NCI-H524 treated with DMSO at 0.1 percent for 48 hours (cell line): ENCODE measurements around the gene CDK4.

Source experiments
- DNase-seq: peaks from one replicate; lab custom pipeline; 2025; lab: John Stamatoyannopoulos, UW

The CDK4 gene

GRCh38 chr12:57755454-57756372 is 3.6 kb upstream of the CDK4 start:
- DNase-seq = no peak

- no peak for DNase-seq
Measured at GRCh38 chr12:57755194-57755453, 3.0 kb upstream of the CDK4 start.

- DNase-seq = peak; percentile 24
Measured at GRCh38 chr12:57754411-57755193, 2.5 kb upstream of the CDK4 start, which contains the start of gene MARCHF9. TSS of gene MARCHF9 (plus strand) at chr12:57755103. CDS start at chr12:57755529, 426 bp downstream.

GRCh38 chr12:57753756-57754337 is 1.7 kb upstream of the CDK4 start:
- DNase-seq = no peak

DNA sequence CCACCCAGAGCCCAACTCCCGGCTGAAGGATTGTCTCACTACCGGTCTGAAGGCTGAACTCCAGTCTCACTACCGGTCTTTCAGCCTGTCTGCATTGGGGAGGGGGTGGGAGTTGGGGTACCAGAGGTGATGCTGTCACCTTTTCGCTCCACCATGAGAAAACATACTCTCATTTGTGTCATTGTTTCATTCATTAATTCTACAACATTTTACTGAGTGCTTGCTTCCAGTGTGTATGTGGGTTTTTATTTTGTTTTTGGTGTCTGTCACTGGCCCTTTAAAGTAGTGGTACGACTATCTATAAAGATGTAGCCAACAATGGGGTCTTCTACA is 524 bp upstream of the CDK4 start:
- no peak for DNase-seq

GRCh38 chr12:57751432-57751787 is 700 bp downstream of the CDK4 start:
- no peak for DNase-seq

DNA sequence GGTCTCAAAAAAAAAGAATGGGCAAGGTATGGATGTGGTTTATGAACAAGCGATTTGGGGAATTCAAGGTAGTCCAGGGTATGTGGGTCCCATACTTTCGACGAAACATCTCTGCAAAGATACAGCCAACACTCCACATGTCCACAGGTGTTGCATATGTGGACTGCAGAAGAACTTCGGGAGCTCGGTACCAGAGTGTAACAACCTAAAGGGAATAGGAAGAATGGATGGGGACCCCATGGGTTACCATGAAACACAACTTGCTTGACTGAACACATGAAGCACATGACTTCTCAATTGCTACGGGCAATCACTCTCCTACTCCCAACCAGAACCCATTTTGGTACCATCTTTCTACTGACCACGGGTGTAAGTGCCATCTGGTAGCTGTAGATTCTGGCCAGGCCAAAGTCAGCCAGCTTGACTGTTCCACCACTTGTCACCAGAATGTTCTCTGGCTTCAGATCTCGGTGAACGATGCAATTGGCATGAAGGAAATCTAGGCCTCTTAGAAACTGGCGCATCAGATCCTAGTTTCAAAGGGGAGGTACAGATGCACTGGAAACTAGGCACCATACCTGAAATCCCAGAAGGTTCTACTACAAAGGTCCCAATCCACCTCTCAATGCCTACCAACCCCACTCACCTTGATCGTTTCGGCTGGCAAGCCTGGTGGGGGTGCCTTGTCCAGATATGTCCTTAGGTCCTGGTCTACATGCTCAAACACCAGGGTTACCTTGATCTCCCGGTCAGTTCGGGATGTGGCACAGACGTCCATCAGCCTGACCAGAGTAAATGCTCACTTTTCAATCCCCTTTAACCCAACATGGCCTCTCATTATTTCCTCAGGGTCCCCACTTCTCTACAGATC is 1.3 kb downstream of the CDK4 start:
- no peak for DNase-seq

DNA sequence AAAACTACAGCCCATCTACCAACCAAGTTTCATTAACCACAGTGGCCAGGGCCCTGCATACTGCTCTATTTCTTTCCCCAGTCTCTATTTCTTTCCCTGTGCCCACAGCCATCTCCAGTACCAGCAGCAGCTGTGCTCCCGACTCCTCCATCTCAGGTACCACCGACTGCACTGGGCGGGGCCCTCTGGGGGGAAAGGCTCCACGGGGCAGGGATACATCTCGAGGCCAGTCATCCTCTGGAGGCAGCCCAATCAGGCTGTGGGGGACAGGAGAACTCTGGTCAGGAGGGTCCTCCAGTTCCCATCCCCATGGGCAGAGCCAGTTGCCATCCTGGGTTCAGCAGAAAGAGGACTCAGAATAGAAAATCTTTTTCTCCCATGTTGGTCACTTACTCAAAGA is 3.0 kb downstream of the CDK4 start:
- DNase-seq = no peak

- no peak for DNase-seq
Measured at GRCh38 chr12:57746025-57746424, 6.1 kb downstream of the CDK4 start.

GRCh38 chr12:57745485-57745881 is 6.6 kb downstream of the CDK4 start:
- no peak for DNase-seq

- peak; percentile 84 for DNase-seq
Measured at GRCh38 chr12:57744777-57745484, 7.2 kb downstream of the CDK4 start, which contains the start of gene TSPAN31. TSS of gene TSPAN31 (plus strand) at chr12:57745039. CDS start at chr12:57745155, 116 bp downstream.

DNA sequence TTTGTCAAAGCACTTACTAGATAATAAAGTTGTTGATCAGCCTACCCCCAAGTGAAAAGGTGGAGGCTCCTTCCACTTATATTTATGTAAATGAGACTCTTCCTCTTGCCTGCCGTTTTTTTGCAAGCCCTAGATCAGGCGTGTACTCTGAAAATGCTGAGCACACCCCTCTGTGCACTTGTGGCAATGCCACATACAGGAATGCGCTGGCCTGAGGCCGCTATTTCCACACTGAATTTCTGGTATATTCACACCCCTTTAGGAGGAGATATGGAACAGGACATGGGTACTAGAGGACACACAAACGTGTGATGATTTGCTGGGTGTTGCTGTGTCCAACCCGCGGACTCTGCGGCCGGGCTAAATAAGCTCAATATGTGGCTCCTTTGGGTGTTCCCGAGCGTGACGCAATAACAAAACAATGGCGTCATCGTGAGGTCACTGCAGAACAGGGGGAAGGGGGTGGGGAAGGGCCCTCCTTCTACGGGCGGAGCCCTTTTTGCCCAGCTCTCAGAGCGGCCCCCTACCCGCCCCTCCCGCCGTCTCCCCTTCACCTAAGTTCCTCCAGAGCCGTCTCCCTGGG is 7.8 kb downstream of the CDK4 start:
- DNase-seq = no peak

- no peak for DNase-seq
Measured at GRCh38 chr12:57743769-57744168, 8.3 kb downstream of the CDK4 start.

- DNase-seq = no peak
Measured at GRCh38 chr12:57741844-57742738, 10.0 kb downstream of the CDK4 start.

- no peak for DNase-seq
Measured at GRCh38 chr12:57741413-57741789, 10.7 kb downstream of the CDK4 start.

- no peak for DNase-seq
Measured at GRCh38 chr12:57740656-57741412, 11.3 kb downstream of the CDK4 start.

DNA sequence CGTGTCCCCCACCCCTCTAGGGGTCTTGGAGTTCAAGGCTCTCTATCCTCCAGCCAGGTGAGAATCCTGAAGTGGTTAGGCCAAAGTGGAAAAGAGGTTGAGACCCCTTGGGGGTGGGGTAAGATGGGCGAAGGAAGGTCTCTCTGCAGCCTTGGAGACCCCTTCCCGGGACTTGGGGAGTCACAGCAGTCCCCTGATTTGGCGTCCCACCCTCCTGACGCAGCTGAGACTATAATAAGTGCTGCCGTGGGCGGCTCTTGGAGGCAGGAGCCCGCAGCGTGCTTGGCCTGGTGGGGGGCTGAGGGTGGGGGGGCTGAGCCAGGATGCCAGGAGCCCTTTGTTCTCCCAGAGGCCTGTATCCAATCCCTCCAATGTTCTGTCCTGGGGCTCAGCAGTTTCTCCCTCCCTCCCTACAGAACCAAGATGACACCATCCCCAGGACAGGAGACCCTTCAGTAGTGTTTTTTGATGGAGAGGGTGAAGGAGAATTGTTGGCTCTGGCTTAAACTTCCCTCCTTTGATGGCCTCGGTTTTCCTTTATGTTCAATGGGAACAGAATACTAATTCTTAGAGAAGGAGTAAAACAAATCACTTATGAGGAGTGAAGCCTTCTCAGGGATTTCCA is 12.1 kb downstream of the CDK4 start:
- DNase-seq = no peak

GRCh38 chr12:57739387-57739786 is 12.7 kb downstream of the CDK4 start:
- DNase-seq = no peak
